B cell (primary cell): ENCODE results near the gene AVPI1. TPM values are rescaled to one million over a fixed set of nuclear protein-coding genes. Genes with fewer than 3 reads are reported as not detected.

Source experiments
- ATAC-seq: fragments of 200-7000 bp; cut with Tn5 transposase; one replicate; pipeline ENCODE4 v1.10.0; 2021; ENCODE audit warnings: low read depth, mild to moderate bottlenecking, moderate number of reproducible peaks, moderate library complexity
- CTCF ChIA-PET: fragments of 350-600 bp; sonication (Branson Sonifier 250); formaldehyde crosslinking; loops from one replicate; lab custom pipeline; 2021; ENCODE audit warnings: antibody characterized with exemption, inconsistent platforms; lab: Charles Lee
- POLR2A ChIA-PET: fragments of 350-600 bp; sonication (Branson Sonifier 250); formaldehyde crosslinking; loops from one replicate; lab custom pipeline; 2021; ENCODE audit warnings: antibody characterized with exemption; lab: Charles Lee
- DNase-seq: peaks from one replicate; pipeline ENCODE4 v3.0.0; 2013
- H2AFZ ChIP-seq: 2 replicates; pipeline ENCODE4 v1.6.1; 2012; ENCODE audit warnings: mild to moderate bottlenecking, low read depth, low read length; ENCODE audit not compliant: insufficient read depth, poor library complexity, severe bottlenecking
- H3K27ac ChIP-seq, 2 donors: 1 replicate in 1 of 2; 2 replicates in 1 of 2; pipeline ENCODE4 v1.5.1; 2012 to 2013; ENCODE audit warnings: low read length in 2 of 2, mild to moderate bottlenecking in 2 of 2, moderate library complexity in 1 of 2
- H3K27me3 ChIP-seq, 4 experiments: fragments of 200-600 bp in 1 of 4; sonication (generic) in 1 of 4; replicated peaks in 1 of 4; 1 replicate in 2 of 4; 2 replicates in 2 of 4; pipeline versions ENCODE4 v1.6.1 to v1.7.0; 2013 to 2016; ENCODE audit warnings: low read length in 3 of 4, mild to moderate bottlenecking in 2 of 4, mixed read lengths in 1 of 4, moderate library complexity in 1 of 4; ENCODE audit not compliant: insufficient read depth in 4 of 4, control insufficient read depth in 3 of 4; ENCODE audit errors: control extremely low read depth in 1 of 4
- H3K36me3 ChIP-seq, 2 experiments: replicated peaks in 1 of 2; 1 replicate in 1 of 2; 2 replicates in 1 of 2; pipeline versions ENCODE4 v1.6.1 to v1.7.1; 2013; ENCODE audit warnings: low read length in 1 of 2; ENCODE audit not compliant: insufficient read depth in 2 of 2, control insufficient read depth in 1 of 2; ENCODE audit errors: control extremely low read depth in 1 of 2, extremely low read depth in 1 of 2
- H3K4me1 ChIP-seq, 2 donors: fragments of 200-600 bp in 1 of 2; sonication (generic) in 1 of 2; 1 replicate in 1 of 2; 2 replicates in 1 of 2; pipeline versions ENCODE4 v1.5.1 to v1.6.1; 2013 to 2017; ENCODE audit warnings: low read length in 2 of 2; ENCODE audit not compliant: control insufficient read depth in 2 of 2, insufficient read depth in 2 of 2
- H3K4me2 ChIP-seq: replicated peaks from 2 replicates; pipeline ENCODE3; 2012; ENCODE audit warnings: mild to moderate bottlenecking, low read depth, low read length; ENCODE audit not compliant: poor library complexity, severe bottlenecking
- H3K4me3 ChIP-seq, 5 experiments: fragments of 200-600 bp in 1 of 5; sonication (generic) in 1 of 5; 1 replicate in 3 of 5; 2 replicates in 2 of 5; pipeline versions ENCODE4 v1.5.1 to v1.7.0; 2011 to 2016; ENCODE audit warnings: low read length in 4 of 5, mild to moderate bottlenecking in 4 of 5, low read depth in 2 of 5, control low read depth in 1 of 5, moderate library complexity in 1 of 5; ENCODE audit not compliant: insufficient read depth in 1 of 5; ENCODE audit errors: control extremely low read depth in 1 of 5, extremely low read depth in 1 of 5
- H3K79me2 ChIP-seq: fragments of 200-600 bp; sonication (generic); one replicate; pipeline ENCODE4 v1.6.0; 2016; ENCODE audit warnings: low read length; ENCODE audit not compliant: control insufficient read depth, insufficient read depth
- H3K9ac ChIP-seq: fragments of 200-600 bp; sonication (generic); 2 replicates; pipeline ENCODE4 v1.6.1; 2017; ENCODE audit warnings: mild to moderate bottlenecking, low read length, moderate library complexity
- H3K9me3 ChIP-seq, 3 donors: one replicate each; pipeline versions ENCODE4 v1.6.1 to v1.7.1; 2013; ENCODE audit warnings: low read length in 2 of 3; ENCODE audit not compliant: control insufficient read depth in 2 of 3, insufficient read depth in 1 of 3; ENCODE audit errors: control extremely low read depth in 1 of 3
- H4K20me1 ChIP-seq: 2 replicates; pipeline ENCODE4 v1.6.0; 2012; ENCODE audit warnings: mild to moderate bottlenecking, low read length; ENCODE audit not compliant: insufficient read depth, control insufficient read depth, poor library complexity, severe bottlenecking
- H3K27ac Mint-ChIP-seq: one replicate; pipeline ENCODE4 v1.8.0; 2021; ENCODE audit warnings: mixed read lengths
- H3K27me3 Mint-ChIP-seq: one replicate; pipeline ENCODE4 v1.8.0; 2021; ENCODE audit warnings: mixed read lengths
- H3K4me1 Mint-ChIP-seq: one replicate; pipeline ENCODE4 v1.8.0; 2021; ENCODE audit warnings: mixed read lengths
- H3K4me3 Mint-ChIP-seq: one replicate; pipeline ENCODE4 v1.8.0; 2021; ENCODE audit warnings: mixed read lengths
- H3K9me3 Mint-ChIP-seq: one replicate; pipeline ENCODE4 v1.8.0; 2022; ENCODE audit warnings: mixed read lengths; ENCODE audit not compliant: insufficient read depth
- CTCF ChIP-seq: fragments of 200-600 bp; IDR thresholded peaks from one replicate; pipeline ENCODE4 v1.8.0; 2022; ENCODE audit warnings: antibody characterized with exemption, mild to moderate bottlenecking
- EZH2 ChIP-seq: IDR thresholded peaks from 2 replicates; pipeline ENCODE4 v1.6.1; 2012; ENCODE audit warnings: borderline replicate concordance, low read depth, mild to moderate bottlenecking, moderate library complexity, low read length; ENCODE audit not compliant: insufficient read depth, poor library complexity, severe bottlenecking
- WGBS: methylation state at CpG from one replicate; pipeline ENCODE4 v1.1.5; 2013; ENCODE audit warnings: missing lambda C conversion rate; ENCODE audit not compliant: insufficient coverage; 5-methylcytosine and 5-hydroxymethylcytosine counted together
- intact Hi-C: fragments of 100-400 bp; cut with micrococcal nuclease; formaldehyde crosslinking; loops from one replicate; pipeline ENCODE4 v1.10.0; 2022
- polyA plus RNA-seq: library from polyadenylated mRNA; depleted of rRNA; stranded (reverse); fragments of >200 nt; gene quantifications from 2 replicates; pipeline ENCODE4 v1.2.3, GENCODE V29; 2012
- total RNA-seq, 2 donors: library from RNA; stranded (reverse); fragments of 120-200 nt in 1 of 2; gene quantifications; 1 replicate in 1 of 2; 2 replicates in 1 of 2; pipeline versions ENCODE4 v1.2.3 to v1.2.4, GENCODE V29; 2013 to 2022

Gene AVPI1
- total and polyA plus RNA-seq, 2 donors (not counting 1 experiment from before 2014, with no cell fraction given), result 3.6 to 3.9 TPM

GRCh38 chr10:97721871-97722780 is 35.1 kb upstream of the AVPI1 start:
- Histone ChIP-seq H3K4me2 (no peak overlapping the region), H3K27ac (no peak overlapping the region), H3K36me3 (no peaks in the 10 kb centered on the region), H3K4me1 (no peaks in the 10 kb centered on the region), H3K79me2 (no peaks in the 10 kb centered on the region), H4K20me1 (no peaks in the 10 kb centered on the region), H3K4me3 (no peak overlapping the region), H3K9ac (no peak overlapping the region), H3K9me3 (no peaks in the 10 kb centered on the region), H2AFZ (no peak overlapping the region), H3K27me3 (peaks cover 0 to 4% (median 0%) of the 10 kb centered on the region in 4 experiments)
- 87% methylated on average over 6 of the region's 12 CpGs for WGBS
- Mint-ChIP-seq H3K4me1 (no peaks in the 10 kb centered on the region), H3K27me3 (peaks cover 8% of the 10 kb centered on the region), H3K9me3 (no peaks in the 10 kb centered on the region), H3K27ac (no peak overlapping the region), H3K4me3 (no peak overlapping the region)
- intact Hi-C loops, result no loop called here
- CTCF ChIA-PET, result interaction anchor here (0.8 to 5.1 kb wide), 2 partner anchors 8 to 44 kb away, joined by 5 to 30 read pairs; no protein-coding TSS in a partner anchor
- DNase-seq, result no peak
- POLR2A ChIA-PET, result no interaction called here
- no peak for ATAC-seq
- TF ChIP-seq CTCF, result no peak
- TF ChIP-seq EZH2, result no peak

- Mint-ChIP-seq H3K4me1 (peaks cover 3% of the 10 kb centered on the region), H3K27ac (no peak overlapping the region), H3K4me3 (no peak overlapping the region), H3K27me3 (peaks cover 5% of the 10 kb centered on the region), H3K9me3 (no peaks in the 10 kb centered on the region)
- ATAC-seq (no peak), DNase-seq (no peak)
- peaks cover 0 to 8% (median 0%) of the 10 kb centered on the region in 4 experiments for H3K27me3 ChIP-seq
- no peak overlapping the region for H3K4me2 ChIP-seq
- ChIA-PET CTCF (interaction anchor here (1.1 kb wide), 1 partner anchor 11 kb away, joined by 3 read pairs; no protein-coding TSS in a partner anchor), POLR2A (interaction anchor here (0.6 kb wide), 1 partner anchor 125 kb away, joined by 3 read pairs; no protein-coding TSS in a partner anchor)
- H3K9me3 ChIP-seq, result no peaks in the 10 kb centered on the region
- no peaks in the 10 kb centered on the region for H3K79me2 ChIP-seq
- H2AFZ ChIP-seq, result no peak overlapping the region
- H3K4me3 ChIP-seq, result no peak overlapping the region
- intact Hi-C loops, result no loop called here
- peaks cover 3 to 5% of the 10 kb centered on the region in 2 donors for H3K4me1 ChIP-seq
- H3K27ac ChIP-seq, result no peak overlapping the region
- H4K20me1 ChIP-seq, result no peaks in the 10 kb centered on the region
- no peak overlapping the region for H3K9ac ChIP-seq
- no peaks in the 10 kb centered on the region for H3K36me3 ChIP-seq
- TF ChIP-seq CTCF, result no peak
- no peak for TF ChIP-seq EZH2
- WGBS, result 100% methylated on average over 1 of the region's 2 CpGs
These were observed 32.6 kb upstream of the AVPI1 start for GRCh38 chr10:97719602-97720001.
